NCI-H510A (cell line): ENCODE results near the gene SLC25A33.

ENCODE experiments used
- DNase-seq: peaks from one replicate; lab custom pipeline; 2025; lab: John Stamatoyannopoulos, UW

Gene SLC25A33

DNA sequence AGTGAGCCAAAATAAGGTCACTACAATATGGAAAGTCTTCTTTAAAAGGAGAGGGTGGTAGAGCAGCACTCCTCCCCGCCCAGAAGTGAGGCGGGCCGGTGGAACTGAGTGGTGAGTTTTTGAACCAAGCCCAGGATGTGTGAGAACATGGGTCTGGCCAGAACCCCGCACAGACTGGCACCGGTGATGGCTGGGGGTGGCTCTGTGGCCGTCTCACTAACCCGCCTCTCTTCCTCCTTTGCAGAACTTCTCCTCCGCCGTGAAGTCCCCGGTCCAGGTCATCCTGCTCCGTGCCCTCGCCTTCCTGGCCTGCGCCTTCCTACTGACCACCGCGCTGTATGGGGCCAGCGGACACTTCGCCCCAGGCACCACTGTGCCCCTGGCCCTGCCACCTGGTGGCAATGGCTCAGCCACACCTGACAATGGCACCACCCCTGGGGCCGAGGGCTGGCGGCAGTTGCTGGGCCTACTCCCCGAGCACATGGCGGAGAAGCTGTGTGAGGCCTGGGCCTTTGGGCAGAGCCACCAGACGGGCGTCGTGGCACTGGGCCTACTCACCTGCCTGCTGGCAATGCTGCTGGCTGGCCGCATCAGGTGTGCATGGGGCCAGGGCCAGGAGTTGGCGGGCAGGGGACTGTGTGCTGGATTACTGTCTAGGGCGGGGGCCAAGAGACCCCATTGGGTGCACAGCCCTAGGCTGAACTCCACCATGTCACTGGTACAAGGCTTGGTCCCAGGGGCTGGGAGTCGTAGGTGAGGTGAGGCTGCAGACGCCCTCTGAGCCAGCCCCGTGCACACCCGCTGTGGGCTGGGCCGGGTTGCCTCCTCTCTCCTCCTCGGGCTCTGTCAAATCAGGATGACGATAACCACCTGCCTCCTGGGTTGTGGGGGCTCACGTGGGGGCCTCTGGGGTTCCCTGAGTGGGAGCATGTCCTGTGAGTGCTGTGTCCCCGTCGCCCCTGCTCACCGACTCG is 61.9 kb downstream of the SLC25A33 start:
- DNase-seq = no peak

DNA sequence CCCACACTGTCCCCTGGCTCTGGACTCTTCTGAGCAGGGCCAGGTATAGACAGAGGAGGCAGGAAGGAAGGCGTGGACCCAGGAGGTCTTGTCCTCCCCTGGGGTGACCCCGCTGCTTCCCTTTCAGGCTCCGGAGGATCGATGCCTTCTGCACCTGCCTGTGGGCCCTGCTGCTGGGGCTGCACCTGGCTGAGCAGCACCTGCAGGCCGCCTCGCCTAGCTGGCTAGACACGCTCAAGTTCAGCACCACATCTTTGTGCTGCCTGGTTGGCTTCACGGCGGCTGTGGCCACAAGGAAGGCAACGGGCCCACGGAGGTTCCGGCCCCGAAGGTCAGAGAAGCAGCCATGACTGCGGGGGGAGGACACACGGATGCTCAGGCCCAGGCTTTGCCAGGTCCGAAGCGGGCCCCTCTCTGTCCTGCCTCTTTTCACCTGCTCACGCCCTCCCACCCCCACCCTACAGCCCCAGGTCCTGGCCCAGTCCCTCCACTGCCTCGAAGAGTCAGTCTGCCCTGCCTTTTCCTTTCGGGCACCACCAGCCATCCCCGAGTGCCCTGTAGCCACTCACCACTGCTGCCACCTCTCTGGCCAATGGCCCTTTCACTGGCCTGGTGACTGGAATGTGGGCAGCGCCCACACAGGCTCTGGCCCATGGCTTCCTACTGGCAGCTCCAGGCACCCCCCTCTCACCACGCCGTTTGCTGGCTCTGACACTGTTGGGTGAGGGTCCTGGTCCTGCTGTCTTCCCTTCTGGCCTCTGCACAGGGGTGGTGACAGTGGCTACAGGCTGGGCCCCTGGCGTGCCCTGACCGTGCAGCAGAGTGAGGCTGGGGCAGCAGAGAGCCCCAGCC is 62.9 kb downstream of the SLC25A33 start:
- no peak for DNase-seq

DNA sequence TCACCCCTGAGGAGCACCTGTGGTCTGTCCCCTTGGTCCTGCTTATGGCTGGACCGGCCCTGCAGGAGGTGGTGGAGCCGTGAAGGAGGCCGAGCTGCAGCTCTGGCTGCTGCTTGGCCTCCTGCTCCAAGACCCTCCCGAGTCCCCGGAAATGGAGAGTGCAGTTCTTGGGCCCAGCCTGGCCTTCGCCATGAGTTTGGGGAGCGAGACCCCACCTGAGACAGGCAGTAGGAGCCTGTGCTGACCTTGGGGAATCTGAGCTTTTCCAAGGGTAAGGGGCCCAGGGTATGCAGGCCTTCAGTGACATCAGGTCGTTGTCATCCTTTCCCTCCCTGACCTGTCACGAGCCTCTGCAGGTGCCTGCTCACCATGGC is 63.5 kb downstream of the SLC25A33 start:
- DNase-seq = no peak

DNA sequence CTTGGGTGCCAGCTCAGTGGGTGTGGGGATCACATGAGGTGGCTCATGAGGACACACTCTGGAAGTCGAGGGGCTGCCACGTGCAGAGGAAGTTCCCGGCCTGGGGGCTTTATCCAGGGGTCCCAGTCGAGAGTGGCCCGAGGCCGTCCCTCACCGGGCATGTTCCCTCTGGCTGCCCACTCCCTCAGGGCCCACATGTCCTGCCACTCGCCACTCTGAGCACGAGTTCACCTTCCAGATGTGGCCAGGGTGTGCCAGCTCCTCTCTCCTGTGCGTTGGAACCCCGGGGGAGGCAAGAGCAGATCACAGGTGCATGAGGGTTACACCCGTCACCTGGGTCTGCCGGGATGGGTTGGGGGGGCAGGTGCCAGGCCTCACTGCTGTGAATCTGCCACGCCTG is 64.0 kb downstream of the SLC25A33 start:
- no peak for DNase-seq

DNA sequence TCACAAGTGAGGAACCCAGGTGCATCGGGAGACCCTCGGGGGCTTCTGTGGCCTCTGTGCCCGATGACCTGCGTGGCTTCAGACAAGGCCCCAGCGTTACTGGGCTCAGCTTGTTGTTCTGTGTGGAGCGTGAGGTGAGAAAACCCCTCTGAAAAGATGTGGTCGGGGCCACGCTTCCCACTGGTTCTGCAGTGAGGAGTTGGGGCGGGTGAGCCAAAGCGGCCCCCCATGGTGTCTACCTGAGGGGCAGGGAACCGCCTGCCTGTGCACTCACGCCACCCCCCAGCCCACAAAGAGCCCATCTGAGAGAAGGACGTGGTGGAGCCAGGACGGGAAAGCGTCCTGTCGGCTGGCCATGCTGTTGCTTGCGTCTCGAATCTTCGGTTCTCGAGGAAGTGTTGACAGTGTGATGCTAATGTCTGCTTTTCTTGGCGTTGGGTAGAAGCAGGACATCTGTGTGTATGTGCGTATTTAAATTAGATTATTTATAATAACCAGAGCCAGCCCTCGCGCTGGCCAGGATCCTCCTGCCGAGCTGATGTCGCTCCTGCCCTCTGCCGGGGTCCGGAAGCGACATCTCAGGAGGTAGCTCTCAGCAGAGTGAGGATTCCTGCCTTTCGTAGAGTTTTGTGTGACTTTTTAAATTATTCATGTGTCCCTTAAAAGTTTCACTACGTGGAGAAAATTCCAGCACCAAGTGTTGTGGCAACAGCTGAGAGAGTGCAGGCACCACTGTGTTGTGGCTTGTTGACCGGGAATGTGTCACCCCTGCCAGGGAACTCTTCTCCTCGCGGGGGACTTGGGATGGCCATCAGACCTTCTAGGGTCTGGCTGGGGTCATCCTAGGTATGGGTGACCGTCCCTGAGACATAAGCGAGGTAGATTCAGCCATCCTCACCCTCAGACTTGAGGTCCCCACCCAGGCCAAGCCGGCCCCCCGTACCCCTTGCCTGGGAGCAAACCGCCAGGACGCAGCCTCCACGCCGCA is 64.8 kb downstream of the SLC25A33 start:
- DNase-seq = no peak

DNA sequence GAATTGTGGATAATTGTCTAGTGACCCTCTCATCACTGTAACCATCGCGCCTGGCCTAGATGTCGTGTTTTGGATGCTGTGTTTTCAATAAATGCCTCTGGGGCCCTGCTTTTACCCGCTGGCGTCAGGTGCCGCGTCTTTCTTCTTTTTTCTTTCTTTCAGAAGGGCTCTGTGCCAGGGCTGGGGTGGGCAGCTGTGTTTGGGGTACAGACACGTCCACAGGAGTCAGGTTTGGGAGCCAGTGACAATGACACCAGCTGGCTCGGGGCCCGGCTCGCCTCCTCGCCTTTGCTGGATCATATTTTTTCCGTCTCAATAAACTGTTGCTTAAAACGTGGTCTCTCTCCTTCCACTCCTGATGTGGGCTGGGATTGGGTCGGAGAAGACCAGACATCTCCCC is 65.6 kb downstream of the SLC25A33 start:
- DNase-seq = no peak

DNA sequence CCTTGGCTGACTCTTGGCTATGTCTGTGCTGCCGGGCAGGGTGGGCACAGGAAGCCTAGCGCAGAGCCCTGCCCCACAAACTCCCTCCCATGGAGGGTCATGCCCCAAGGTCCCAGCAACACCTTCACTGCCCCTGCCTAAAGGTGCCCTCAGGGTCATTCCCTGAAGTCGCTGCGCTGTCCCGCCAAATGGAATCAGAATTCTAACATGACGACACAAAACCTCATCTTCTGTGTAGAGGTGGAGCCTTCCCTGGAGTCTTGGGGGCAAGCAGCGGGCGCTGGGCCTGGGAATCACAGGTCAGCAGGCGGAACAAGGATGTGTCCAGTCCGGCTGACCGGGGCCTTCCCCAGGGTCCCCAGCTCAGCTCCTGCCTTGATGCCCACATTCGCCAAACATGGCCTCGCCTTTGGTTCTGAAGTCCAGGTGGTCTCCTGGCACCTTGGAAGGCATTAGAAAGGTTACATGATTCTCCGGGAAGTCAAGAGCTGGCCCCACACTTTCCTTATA is 66.7 kb downstream of the SLC25A33 start:
- DNase-seq = no peak

DNA sequence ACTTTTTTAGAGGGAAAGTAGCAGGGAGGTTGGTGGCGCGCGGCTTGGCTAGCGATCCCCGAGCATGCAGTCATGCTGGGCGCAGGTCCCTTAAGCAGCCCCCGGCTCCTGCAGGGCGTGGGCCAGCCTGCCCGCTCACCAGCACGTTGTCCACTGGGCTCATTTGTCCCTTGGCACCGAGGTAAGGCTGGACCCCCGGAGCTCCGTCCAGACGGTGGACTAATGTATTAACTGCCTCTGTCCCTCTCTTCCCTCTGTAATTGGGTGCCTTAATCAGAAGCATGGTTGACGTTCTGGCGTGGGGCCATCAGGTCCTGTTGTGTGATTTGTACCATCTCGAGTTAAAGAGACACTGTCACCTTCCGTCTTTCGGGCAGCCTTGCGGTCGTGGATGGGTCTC is 67.2 kb downstream of the SLC25A33 start:
- DNase-seq = no peak

DNA sequence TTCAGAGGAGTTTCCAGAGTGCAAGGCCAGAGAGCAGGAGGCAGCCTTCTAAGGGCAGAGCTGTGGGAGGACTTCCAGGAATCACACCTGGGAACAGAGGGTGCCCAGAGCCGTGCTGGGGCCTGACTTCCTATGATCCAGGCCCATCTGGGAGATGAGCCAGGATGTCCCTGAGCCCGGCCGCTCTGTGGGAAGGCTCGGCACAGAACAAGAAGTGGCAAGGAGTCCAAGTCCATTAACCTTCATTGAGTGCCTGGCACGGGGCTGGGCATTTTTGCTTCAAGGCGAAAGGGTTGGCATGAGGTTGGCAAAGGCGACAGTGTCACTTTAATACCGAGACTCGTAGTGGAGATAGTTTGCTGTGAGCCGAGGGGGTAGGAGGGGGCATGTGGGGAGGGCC is 67.7 kb downstream of the SLC25A33 start:
- no peak for DNase-seq

DNA sequence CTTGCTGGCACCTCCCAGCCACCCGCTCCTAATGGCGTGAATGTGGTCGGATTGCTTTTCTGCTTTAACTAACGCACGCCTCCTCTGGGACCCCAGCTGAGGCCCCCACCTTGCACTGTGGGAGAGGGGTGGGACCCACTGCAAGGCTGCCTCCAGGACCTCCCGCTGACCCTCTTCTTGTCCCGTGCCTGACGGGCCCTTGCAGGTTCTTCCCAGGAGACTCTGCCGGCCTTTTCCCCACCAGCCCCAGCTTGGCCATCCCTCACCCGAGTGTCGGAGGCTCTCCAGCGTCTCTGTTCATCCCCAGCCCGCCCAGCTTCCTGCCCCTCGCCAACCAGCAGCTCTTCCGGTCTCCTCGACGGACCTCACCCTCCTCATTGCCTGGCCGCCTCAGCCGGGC is 68.1 kb downstream of the SLC25A33 start:
- no peak for DNase-seq

DNA sequence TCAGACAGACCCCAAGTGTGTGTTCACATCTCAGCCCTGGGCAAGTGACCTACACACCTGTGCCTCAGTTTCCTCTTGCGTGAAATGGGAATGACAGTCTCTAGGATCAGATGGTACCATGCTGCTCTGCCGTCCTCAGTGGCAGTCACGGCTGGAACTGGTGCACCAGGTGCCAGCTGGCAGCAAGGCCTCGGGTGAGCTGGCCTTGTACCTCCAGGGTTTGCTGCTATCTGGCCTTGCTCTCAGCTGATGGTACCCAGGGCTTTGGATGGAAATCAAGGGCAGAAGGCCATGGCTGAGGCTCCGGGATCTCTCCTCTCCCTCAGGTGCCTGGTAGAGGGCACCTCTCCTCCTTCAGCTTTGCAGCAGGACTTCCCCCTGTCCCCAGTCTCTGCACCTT is 70.7 kb downstream of the SLC25A33 start:
- DNase-seq = no peak

DNA sequence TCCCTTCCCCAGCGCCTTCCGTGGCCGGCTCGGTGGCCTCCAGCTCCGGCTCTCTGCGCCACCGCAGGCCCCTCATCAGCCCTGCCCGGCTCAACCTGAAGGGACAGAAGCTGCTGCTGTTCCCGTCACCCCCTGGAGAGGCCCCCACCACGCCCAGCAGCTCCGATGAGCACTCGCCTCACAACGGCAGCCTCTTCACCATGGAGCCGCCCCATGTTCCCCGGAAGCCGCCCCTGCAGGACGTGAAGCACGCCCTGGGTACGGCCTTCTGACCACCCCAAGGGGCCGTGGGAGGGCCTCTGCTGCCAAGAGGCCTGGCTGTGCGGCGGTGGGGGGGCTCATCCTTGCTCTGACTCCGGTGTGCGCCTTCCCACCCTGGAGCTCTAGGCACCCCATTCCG is 71.3 kb downstream of the SLC25A33 start:
- DNase-seq = no peak

DNA sequence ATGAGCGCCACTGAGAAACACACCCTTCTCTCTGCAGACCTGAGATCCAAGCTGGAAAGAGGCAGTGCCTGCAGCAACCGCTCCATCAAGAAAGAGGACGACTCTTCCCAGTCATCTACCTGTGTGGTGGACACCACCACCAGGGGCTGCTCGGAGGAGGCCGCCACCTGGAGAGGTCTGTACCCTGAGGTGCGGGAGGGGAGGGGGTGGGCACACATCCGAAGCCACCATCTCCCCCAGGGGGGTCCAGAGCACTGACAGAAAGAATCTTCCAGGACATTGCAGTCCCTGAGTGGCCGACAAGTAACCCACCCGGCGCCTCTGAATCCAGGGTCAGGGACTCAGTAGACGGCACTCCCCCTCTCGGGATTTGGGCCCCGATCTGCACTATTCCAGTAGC is 72.5 kb downstream of the SLC25A33 start:
- DNase-seq = no peak

DNA sequence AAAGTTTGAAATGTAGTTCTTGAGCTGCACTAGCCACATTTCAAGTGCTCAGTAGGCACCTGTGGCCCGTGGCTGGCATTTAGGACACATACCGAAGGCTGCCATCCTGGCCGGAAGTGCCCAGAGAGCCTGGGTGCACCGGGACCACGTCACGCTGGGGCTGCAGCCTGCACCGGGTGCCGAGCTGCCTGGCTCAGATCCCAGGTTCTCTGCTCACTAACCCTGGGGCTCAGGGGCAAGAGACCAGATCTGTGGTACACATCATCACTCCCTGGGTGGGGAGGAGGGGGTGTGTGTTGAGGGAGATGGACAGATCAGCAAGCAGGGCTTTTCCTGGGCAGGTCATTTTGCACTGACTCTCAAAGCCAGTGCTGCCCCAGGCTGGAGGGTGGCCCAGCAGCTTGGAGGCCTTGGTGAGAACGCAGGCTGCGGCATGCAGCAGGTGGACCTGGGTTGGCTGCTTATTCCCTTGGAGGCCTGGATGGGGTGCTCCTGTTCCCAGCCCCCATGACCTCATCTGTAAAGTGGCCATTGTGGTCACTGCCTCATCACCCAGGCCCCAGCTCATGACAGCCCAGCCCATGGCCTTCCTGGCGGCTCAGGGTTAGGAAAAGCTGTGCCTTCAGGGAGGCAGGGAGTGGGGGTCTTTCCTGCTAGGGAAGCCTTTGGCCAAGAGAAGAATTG is 73.0 kb downstream of the SLC25A33 start:
- no peak for DNase-seq

DNA sequence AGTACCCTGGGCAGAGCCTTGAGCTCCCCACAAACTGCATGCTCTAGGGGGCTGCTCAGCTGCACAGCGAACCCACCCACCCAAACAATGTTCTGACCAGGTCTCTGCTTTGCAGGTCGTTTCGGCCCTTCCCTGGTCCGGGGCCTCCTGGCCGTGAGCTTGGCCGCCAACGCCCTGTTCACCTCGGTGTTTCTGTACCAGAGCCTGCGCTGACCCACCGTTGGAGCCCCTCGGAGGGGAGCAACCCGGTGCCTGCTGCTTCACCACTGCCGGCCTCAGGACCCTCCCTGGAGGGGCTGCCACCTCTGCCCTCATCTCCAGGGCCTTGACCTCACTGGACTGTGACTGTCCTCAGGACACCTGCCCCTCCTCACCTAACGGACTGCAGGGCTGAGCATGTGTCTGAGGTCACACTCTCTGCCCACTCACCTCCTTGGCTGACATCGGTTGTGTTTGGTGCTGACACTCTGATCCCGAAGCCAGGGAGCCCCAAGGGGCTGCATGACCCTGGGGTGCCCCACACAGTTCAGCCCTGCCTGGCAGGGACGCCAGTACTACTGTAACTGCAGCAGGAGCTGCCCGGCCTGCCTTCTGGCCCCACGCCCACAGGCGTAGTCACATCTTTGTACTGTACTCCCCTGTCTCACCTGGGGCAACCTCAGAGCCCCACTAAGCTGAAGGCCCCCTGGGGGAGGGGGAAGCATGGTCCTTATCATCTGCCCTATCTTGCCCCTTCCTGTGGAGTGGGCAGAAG is 73.8 kb downstream of the SLC25A33 start:
- no peak for DNase-seq

DNA sequence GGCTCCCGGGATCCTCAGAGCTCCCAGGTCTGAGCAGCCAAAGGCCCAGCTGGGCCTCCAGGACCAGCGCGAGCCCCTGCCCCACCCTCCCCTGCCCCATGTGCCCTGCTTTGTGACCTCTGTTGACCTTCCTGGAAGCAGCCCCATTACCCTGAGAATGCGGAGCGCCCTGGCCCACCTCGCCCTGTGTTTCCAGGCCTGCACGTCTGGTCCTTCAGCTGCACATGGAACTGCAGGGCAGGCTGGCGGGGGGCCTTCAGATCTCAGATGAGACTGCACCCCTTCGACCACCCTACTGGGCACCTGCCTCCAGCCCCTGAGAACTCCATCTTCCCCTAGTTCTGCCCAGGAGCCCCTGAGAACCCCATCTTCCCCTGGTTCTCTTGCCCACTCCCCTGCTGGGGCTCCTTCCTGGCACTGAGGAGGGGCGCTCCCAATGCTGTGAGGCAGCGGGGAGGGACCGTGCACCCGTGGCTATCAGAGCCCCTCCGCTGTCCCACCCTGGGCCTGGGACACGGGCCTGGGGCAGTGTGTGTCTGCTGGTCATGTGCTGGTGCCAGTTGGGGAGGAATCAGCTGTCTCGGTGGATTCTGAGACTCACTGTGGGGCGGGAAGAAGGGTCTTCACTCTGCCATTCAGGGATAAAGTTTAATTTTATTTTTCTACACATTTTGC is 74.5 kb downstream of the SLC25A33 start:
- DNase-seq = no peak

DNA sequence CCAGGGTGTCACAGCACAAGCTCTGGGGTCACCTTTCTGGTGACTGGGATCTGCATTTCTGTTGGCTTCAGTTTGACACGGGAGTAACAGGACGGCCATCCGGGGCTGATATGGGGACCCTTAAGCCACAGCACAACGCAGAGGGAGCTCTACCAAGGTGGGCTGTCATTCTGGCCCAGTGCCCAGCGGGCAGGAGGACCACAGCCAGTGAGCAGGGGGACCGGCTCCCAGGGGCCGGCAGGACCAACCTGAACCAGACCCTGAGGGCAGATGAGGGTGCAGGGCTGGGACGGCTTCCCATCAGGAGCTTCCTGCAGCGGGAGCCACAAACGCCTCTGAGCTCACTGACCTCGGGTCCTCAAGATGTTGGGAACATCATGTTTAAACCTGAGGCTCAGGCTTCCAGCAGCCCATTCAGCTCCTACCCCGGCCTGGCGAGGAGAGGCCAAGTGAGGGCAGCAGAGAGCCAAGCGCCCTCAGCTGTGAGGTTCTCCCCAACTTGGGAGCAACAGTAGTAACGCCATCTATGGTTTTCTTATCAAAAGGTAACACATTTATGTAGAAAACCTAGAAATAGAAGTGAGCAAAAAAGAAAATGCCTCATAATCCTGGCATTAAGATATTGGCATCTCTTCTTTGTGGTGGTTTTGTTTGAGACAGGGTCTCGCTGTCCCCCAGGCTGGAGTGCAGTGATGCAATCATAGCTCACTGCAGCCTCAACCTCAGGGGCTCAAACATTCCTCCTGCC is 76.2 kb downstream of the SLC25A33 start:
- DNase-seq = peak; percentile 42

DNA sequence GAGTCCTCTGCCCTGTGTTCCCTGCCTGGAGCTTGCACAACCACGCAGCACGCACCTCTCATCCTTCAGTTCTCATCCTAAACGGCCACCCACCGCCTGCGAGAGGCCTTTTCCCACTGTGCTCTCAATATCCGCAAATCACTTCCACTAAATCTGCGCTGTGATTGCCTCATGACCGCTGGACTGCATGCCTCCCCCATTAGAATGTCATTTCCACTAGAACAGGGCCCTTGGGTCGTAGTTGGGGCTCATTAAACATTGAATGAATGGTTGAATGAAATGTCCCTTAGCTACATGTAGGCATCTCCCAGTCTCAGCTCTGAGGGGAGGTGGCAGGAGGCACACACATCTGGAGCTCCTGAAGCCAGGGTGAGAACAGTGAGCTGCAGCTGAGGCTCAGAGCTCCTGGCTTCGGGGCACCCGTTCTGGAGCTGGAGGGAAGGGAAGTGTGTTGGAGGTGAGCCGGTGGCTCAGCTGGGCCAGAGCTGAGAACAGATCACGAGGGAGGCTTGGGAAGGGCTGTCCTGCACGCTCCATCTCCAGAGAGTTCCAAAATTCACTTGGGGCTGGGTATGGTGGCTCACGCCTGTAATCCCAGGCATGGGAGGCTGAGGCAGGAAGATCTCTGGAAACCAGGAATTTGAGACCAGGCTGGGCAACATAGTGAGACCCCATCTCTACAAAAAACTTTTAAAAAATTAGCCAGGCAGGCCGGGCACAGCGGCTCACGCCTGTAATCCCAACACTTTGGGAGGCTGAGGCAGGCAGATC is 79.8 kb downstream of the SLC25A33 start:
- DNase-seq = no peak
